Nephron progenitor cell (in vitro differentiated cells): ENCODE measurements around the gene XRCC1.

ENCODE experiments used
- DNase-seq: peaks from one replicate; pipeline ENCODE4 v3.0.0; 2021
- H3K27ac Mint-ChIP-seq: 2 replicates; pipeline ENCODE4 v1.8.0; 2021; ENCODE audit warnings: mild to moderate bottlenecking, moderate library complexity, mixed read lengths
- H3K27me3 Mint-ChIP-seq: 2 replicates; pipeline ENCODE4 v1.8.0; 2021; ENCODE audit warnings: mild to moderate bottlenecking, low read depth, mixed read lengths; ENCODE audit not compliant: poor library complexity
- H3K36me3 Mint-ChIP-seq: 2 replicates; pipeline ENCODE4 v1.8.0; 2021; ENCODE audit warnings: low read depth, mixed read lengths
- H3K4me1 Mint-ChIP-seq: 2 replicates; pipeline ENCODE4 v1.8.0; 2021; ENCODE audit warnings: mixed read lengths
- H3K4me3 Mint-ChIP-seq: 2 replicates; pipeline ENCODE4 v1.8.0; 2021; ENCODE audit warnings: mild to moderate bottlenecking, moderate library complexity, mixed read lengths
- H3K9me3 Mint-ChIP-seq: 2 replicates; pipeline ENCODE4 v1.8.0; 2021; ENCODE audit warnings: mild to moderate bottlenecking, moderate library complexity, mixed read lengths
- TF ChIP-seq, protein P1 (sequence below): fragments of 200-600 bp; sonication (generic); IDR thresholded peaks from 2 replicates; pipeline ENCODE4 v1.5.0; 2021; ENCODE audit warnings: antibody characterized with exemption

XRCC1 gene

DNA sequence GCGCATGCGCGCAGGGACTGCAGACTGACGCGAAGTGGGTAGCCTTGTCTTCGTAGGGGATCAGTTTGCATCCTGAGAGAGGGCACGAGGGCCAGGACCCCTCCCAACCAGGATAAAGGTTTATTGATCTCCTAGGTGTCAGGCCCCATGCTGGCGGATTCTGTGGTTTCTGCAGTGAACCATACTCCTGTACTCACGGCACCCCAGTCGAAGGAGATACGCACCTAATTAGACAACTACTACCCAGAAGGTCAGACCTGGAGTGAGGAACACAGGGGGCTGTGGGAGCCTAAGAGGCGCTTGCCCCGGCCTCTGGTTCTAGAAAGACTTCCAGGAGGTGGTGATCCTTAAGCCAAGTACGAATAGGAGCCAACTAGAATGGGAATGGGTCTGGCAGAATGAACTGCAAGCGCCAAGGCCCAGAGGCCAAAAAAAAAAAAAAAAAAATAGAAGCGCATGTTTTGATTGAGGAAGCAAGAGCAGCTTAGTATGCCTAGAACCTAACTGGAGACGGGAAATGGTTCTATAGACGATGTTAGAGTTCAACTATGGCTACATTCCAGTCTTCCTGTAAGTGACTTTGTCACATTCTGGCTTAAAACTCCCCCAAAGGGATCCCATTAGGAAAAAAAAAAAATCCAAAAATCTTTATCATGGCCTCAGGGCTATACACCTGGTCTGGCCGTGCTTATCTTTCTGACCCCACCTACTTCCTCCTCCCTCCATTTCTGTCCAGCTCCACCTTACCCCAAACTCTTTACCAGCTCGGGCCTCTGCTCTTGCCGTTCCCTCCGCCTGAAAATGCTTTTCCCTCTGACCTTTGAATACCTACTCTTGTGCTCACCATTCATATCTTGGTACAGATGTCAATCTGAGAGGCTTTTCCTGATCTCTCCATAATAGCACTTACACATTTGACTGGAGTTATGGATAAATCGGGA, 45.0 kb upstream of the XRCC1 start:
- Mint-ChIP-seq H3K4me1 (peaks cover 48% of the 10 kb centered on the region), H3K9me3 (no peaks in the 10 kb centered on the region), H3K36me3 (peaks cover 32% of the 10 kb centered on the region), H3K27ac (peak overlapping the region; percentile 100), H3K27me3 (no peaks in the 10 kb centered on the region), H3K4me3 (peak overlapping the region; percentile 89)
- peak; percentile 89 for DNase-seq
- TF ChIP-seq, protein P1, sequence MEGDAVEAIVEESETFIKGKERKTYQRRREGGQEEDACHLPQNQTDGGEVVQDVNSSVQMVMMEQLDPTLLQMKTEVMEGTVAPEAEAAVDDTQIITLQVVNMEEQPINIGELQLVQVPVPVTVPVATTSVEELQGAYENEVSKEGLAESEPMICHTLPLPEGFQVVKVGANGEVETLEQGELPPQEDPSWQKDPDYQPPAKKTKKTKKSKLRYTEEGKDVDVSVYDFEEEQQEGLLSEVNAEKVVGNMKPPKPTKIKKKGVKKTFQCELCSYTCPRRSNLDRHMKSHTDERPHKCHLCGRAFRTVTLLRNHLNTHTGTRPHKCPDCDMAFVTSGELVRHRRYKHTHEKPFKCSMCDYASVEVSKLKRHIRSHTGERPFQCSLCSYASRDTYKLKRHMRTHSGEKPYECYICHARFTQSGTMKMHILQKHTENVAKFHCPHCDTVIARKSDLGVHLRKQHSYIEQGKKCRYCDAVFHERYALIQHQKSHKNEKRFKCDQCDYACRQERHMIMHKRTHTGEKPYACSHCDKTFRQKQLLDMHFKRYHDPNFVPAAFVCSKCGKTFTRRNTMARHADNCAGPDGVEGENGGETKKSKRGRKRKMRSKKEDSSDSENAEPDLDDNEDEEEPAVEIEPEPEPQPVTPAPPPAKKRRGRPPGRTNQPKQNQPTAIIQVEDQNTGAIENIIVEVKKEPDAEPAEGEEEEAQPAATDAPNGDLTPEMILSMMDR = no peak

DNA sequence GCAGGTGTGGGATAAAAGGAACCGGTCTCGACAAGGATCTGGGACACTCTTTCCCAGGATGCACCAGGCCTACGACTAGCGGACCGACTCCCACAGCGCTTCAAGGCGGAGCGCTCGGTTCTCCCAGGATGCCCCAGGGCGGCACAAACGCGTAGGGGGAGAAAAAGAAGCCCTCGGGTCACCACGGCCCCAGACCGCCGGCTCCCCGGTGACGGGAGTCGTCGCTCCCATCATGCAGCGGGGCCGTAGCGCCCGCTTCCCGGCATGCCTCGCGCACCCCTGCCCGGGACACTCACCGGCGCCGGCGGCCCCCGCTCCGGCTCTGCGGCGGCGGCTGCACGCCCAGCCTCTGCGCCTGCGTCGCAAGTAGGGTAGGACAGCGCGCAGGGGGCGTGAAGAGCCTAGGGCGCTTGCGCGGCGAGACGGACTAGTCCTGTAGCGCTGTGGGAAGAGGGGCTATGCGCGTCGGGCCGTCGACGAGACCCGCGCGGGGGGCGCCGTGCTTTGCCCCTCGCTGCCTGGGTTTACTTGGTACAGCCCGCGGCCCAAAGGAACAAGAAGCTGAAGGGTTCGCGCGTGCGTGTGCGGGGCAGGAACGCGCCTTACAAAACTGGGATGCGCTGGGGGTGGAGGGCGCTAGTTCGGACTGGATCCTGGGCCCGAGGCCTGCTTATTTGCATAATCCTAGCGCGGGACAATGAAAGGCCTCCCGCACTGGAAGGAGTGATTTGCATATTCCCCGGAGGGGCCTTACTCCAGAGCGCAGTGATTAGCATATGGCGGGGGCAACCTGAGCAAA, 44.1 kb upstream of the XRCC1 start, which contains the start of gene ZNF428:
TSS of gene ZNF428 (minus strand) at position 368 of the 799 bp plus-strand sequence. CDS start 5,325 bp downstream, outside the sequence.
- DNase-seq = peak; percentile 88
- TF ChIP-seq, protein P1 = no peak
- H3K4me3 Mint-ChIP-seq = peak within 1 kb of the TSS; percentile 89
- peaks cover 30% of the 10 kb centered on the region for H3K36me3 Mint-ChIP-seq
- peaks cover 52% of the 10 kb centered on the region for H3K4me1 Mint-ChIP-seq
- peak within 1 kb of the TSS; percentile 100 for H3K27ac Mint-ChIP-seq
- no peaks in the 10 kb centered on the region for H3K9me3 Mint-ChIP-seq
- H3K27me3 Mint-ChIP-seq = no peaks in the 10 kb centered on the region

DNA sequence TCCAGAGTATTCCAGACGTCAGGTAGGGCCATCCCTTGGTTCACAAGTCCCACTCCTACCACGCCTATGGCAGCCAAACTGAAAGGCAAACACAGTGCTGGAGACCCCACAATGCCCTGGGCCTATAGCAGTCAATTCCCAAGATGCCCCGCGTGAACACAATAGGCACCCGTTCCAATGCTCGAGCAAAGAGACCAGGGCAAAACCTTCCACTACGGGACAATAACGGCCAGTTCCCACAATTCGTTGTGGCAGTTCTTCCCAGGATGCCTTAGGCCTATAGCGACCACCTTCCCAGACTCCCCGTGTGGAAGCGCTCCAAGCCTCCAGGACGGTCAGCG, 43.6 kb upstream of the XRCC1 start:
- peak overlapping the region; percentile 89 for H3K4me3 Mint-ChIP-seq
- DNase-seq = no peak

DNA sequence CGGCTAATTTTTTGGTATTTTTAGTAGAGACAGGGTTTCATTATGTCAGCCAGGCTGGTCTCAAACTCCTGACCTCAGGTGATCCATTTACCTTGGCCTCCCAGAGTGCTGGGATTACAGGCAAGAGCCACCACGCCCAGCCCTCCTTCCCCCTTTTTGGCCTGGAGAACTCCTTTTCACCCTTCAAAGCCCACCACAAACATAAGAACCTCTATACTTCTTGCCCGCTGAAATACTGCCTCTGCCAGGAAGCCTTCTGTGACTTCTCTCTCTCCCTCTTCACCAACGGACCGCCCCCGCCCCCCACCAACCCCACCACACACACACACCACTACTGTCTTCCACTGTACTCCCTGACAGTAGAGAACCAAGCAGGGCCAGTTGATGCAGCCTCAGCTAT, 41.6 kb upstream of the XRCC1 start:
- TF ChIP-seq, protein P1 = no peak
- Mint-ChIP-seq H3K36me3 (peaks cover 41% of the 10 kb centered on the region), H3K4me3 (no peak overlapping the region), H3K27me3 (no peaks in the 10 kb centered on the region), H3K4me1 (peaks cover 55% of the 10 kb centered on the region), H3K9me3 (no peaks in the 10 kb centered on the region), H3K27ac (peak overlapping the region; percentile 94)
- no peak for DNase-seq

More for the DNA sequence above, 43.6 kb upstream of the XRCC1 start:
- peaks cover 52% of the 10 kb centered on the region for H3K4me1 Mint-ChIP-seq
- no peaks in the 10 kb centered on the region for H3K27me3 Mint-ChIP-seq
- TF ChIP-seq, protein P1 = no peak
- H3K36me3 Mint-ChIP-seq = peaks cover 30% of the 10 kb centered on the region
- H3K9me3 Mint-ChIP-seq = no peaks in the 10 kb centered on the region
- H3K27ac Mint-ChIP-seq = peak overlapping the region; percentile 97

DNA sequence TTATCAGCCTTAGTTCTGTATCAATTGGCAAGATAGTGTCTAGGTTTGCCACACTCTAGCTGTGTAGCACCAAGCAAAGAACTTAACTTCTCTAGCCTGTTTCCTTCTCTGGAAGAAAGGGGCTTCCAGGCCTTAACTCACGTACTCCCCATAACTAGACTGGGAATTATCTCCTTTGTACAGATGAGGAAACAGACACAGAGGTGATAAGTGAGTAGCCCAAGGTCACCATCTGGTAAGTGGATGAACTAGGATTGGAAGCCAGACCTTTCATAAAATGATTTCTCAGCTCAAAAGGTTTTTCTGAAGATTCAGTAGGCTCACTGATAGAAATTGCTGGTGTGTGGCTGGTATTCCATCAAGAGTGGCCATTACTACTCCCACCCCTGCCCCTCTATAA, 41.0 kb upstream of the XRCC1 start:
- H3K27ac Mint-ChIP-seq = peak overlapping the region; percentile 94
- no peaks in the 10 kb centered on the region for H3K9me3 Mint-ChIP-seq
- H3K36me3 Mint-ChIP-seq = peaks cover 41% of the 10 kb centered on the region
- no peak for DNase-seq
- no peak overlapping the region for H3K4me3 Mint-ChIP-seq
- no peaks in the 10 kb centered on the region for H3K27me3 Mint-ChIP-seq
- TF ChIP-seq, protein P1 = no peak
- H3K4me1 Mint-ChIP-seq = peaks cover 54% of the 10 kb centered on the region
